ENCODE results near the gene GNG4. TPM values are rescaled to one million over a fixed set of nuclear protein-coding genes. Genes with fewer than 3 reads are reported as not detected.

Gene GNG4
- total and polyA plus RNA-seq, 2 of the 4 experiments (the other 2 are of a cell fraction) = 0.18 to 0.29 TPM

GRCh38 chr1:235557495-235557894, 92.1 kb downstream of the GNG4 start:
- no peak overlapping the region for H2AK9ac ChIP-seq (replicated peaks; ENCODE audit: low read depth, low read length, poor library complexity)
- DNase-seq (no peak), ATAC-seq (ENCODE audit: low read depth) (no peak)
- WGBS, 2 experiments (ENCODE audit: extremely low coverage in 2 of 2, insufficient read length in 1 of 2) = 66% methylated on average over 6 of the region's 8 CpGs; no CpG with 5 or more reads in 1 of the 2 experiments
- H3K9me3 ChIP-seq (ENCODE audit: control insufficient read depth, insufficient read depth, low read length) = no peaks in the 10 kb centered on the region
- H3K9me1 ChIP-seq (ENCODE audit: insufficient read depth, low read length) = no peaks in the 10 kb centered on the region
- in situ Hi-C loops (cut with MboI; ENCODE audit: low sequenced_read_pairs) (no loop called here), intact Hi-C loops (cut with micrococcal nuclease) (no loop called here), dilution Hi-C loops (cut with HindIII; ENCODE audit: low sequenced_read_pairs, unreplicated experiment) (no loop called here)
- H4K5ac ChIP-seq (ENCODE audit: low read depth, low read length) = no peak overlapping the region
- H3K36me3 ChIP-seq (ENCODE audit: control insufficient read depth, insufficient read depth, low read length) = no peaks in the 10 kb centered on the region
- H3K4ac ChIP-seq (ENCODE audit: low read depth, low read length) = no peak overlapping the region
- no peak overlapping the region for H3K4me3 ChIP-seq (ENCODE audit: insufficient read depth, low read depth, low read length)
- no peak overlapping the region for H2BK5ac ChIP-seq (ENCODE audit: low read depth, low read length, poor library complexity, severe bottlenecking)
- no peak overlapping the region for H3K27ac ChIP-seq (ENCODE audit: insufficient read depth, low read length)
- H2BK120ac ChIP-seq (ENCODE audit: low read depth, low read length) = no peak overlapping the region
- H2BK20ac ChIP-seq (ENCODE audit: low read depth, low read length) = no peak overlapping the region
- H3K14ac ChIP-seq (replicated peaks; ENCODE audit: low read depth, low read length) = no peak overlapping the region
- no peak overlapping the region for H2AFZ ChIP-seq (replicated peaks; ENCODE audit: low read length, poor library complexity)
- no peak overlapping the region for H4K91ac ChIP-seq (ENCODE audit: insufficient read depth, low read depth, low read length)
- TF ChIP-seq SMC3 (IDR thresholded peaks at IDR 0.05; ENCODE audit: low read depth, low read length) = no peak
- TF ChIP-seq POLR2A (IDR thresholded peaks at IDR 0.05; ENCODE audit: low read depth, low read length) = no peak
- no peak for TF ChIP-seq MAZ (IDR thresholded peaks at IDR 0.05; ENCODE audit: borderline replicate concordance, low read depth, low read length)
- no peak for TF ChIP-seq NFE2L2 (IDR thresholded peaks at IDR 0.05; ENCODE audit: low read depth, low read length)
- TF ChIP-seq CHD1 (IDR thresholded peaks at IDR 0.05; ENCODE audit: low read depth, low read length) = no peak
- no peak for TF ChIP-seq FOS (IDR thresholded peaks at IDR 0.05; ENCODE audit: low read depth, low read length)
- no peak for TF ChIP-seq CTCF (conservative IDR thresholded peaks at IDR 0.05; ENCODE audit: low read depth, low read length)
- no peak for TF ChIP-seq MAFK (IDR thresholded peaks at IDR 0.05; ENCODE audit: low read depth, low read length)
- TF ChIP-seq CEBPB (IDR thresholded peaks at IDR 0.05; ENCODE audit: low read depth, low read length) = no peak
- no peak for TF ChIP-seq USF2 (IDR thresholded peaks at IDR 0.05; ENCODE audit: low read depth, low read length)
- TF ChIP-seq MXI1 (IDR thresholded peaks at IDR 0.05; ENCODE audit: borderline replicate concordance, low read depth, low read length) = no peak
- TF ChIP-seq RFX5 (IDR thresholded peaks at IDR 0.05; ENCODE audit: low read depth, low read length) = no peak
- H3K4me2 ChIP-seq (ENCODE audit: low read depth, low read length) = no peak overlapping the region
- H3K56ac ChIP-seq (ENCODE audit: extremely low read depth, insufficient read depth, low read length) = no peak overlapping the region
- H3K79me1 ChIP-seq (ENCODE audit: low read depth in 1 of 2, low read length in 2 of 2) = no peaks in the 10 kb centered on the region
- H3K18ac ChIP-seq (ENCODE audit: low read depth, low read length) = no peak overlapping the region
- ChIA-PET CTCF (interaction anchor here (0.8 kb wide), 1 partner anchor 14 kb away, joined by 4 read pairs; no protein-coding TSS in a partner anchor), POLR2A (ENCODE audit: unreplicated experiment) (no interaction called here)
- H3K4me1 ChIP-seq (ENCODE audit: control insufficient read depth, insufficient read depth, low read length) = no peaks in the 10 kb centered on the region
- H3K27me3 ChIP-seq (ENCODE audit: control insufficient read depth, insufficient read depth, low read length) = peaks cover 2% of the 10 kb centered on the region; the same call in 1 of the 2 replicates
- no peak overlapping the region for H4K8ac ChIP-seq (ENCODE audit: low read depth in 2 of 2, low read length in 2 of 2)
- H4K20me1 ChIP-seq (ENCODE audit: insufficient read depth, low read length) = no peaks in the 10 kb centered on the region
- BruUV-seq (replicated peaks) = no TSS peak
- no peak overlapping the region for H2BK15ac ChIP-seq (ENCODE audit: low read depth, low read length)
- no peak overlapping the region for H3K23ac ChIP-seq (ENCODE audit: low read depth, low read length)
- no peak overlapping the region for H2AK5ac ChIP-seq (ENCODE audit: low read depth, low read length)
- H3K9ac ChIP-seq (ENCODE audit: low read depth, low read length) = no peak overlapping the region
